Ureter (tissue), 1 donor: Measurements from ENCODE around the gene GOLGA8Q. TPM values are rescaled to one million over a fixed set of nuclear protein-coding genes. Genes with fewer than 3 reads are reported as not detected.
"Not testable (repeated sequence)": the region's sequence is repeated elsewhere in the genome, so short reads cannot be mapped to it uniquely, and the experiment has no call there.

Experiments
- DNase-seq: peaks from one replicate; pipeline ENCODE4 v3.0.0-alpha.2; 2020; ENCODE audit warnings: low spot score
- total RNA-seq: library from RNA; stranded (reverse); gene quantifications from one replicate; pipeline ENCODE4 v1.2.4, GENCODE V29; 2023
- donor health status: DM: yes; HTN: yes; CAD: no.

GOLGA8Q gene, protein sequence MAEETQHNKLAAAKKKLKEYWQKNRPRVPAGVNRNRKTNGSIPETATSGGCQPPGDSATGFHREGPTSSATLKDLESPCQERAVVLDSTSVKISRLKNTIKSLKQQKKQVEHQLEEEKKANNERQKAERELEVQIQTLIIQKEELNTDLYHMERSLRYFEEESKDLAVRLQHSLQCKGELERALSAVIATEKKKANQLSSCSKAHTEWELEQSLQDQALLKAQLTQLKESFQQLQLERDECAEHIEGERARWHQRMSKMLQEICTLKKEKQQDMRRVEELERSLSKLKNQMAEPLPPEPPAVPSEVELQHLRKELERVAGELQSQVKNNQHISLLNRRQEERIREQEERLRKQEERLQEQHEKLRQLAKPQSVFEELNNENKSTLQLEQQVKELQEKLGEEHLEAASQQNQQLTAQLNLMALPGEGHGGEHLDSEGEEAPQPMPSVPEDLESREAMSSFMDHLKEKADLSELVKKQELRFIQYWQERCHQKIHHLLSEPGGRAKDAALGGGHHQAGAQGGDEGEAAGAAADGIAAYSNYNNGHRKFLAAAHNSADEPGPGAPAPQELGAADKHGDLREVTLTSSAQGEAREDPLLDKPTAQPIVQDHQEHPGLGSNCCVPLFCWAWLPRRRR
- total RNA-seq = 2.3 TPM

DNA sequence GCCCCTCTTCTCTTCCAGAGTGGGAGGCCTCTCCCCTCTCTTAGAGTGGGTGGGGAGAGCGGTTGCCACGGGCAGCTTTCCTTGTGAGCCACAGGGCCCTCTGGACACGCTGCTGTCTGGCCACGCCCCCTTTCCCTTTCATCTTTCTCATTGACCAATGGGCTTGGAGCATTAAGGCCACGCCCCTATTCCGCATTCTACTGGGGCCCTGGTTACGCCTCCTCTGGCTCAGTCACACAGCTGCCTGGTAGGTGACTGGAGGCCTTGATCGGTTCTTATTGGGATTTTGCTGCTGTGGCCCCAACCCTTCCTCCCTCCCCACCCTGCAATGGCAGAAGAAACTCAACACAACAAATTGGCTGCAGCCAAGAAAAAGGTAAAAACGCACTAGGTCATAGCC is at the start of gene GOLGA8Q:
Gene GOLGA8Q, plus strand, starts transcription at position 301 of the 400 bp plus-strand sequence. Its CDS starts 28 bp downstream, at position 329.
- DNase-seq = not testable (repeated sequence)

DNA sequence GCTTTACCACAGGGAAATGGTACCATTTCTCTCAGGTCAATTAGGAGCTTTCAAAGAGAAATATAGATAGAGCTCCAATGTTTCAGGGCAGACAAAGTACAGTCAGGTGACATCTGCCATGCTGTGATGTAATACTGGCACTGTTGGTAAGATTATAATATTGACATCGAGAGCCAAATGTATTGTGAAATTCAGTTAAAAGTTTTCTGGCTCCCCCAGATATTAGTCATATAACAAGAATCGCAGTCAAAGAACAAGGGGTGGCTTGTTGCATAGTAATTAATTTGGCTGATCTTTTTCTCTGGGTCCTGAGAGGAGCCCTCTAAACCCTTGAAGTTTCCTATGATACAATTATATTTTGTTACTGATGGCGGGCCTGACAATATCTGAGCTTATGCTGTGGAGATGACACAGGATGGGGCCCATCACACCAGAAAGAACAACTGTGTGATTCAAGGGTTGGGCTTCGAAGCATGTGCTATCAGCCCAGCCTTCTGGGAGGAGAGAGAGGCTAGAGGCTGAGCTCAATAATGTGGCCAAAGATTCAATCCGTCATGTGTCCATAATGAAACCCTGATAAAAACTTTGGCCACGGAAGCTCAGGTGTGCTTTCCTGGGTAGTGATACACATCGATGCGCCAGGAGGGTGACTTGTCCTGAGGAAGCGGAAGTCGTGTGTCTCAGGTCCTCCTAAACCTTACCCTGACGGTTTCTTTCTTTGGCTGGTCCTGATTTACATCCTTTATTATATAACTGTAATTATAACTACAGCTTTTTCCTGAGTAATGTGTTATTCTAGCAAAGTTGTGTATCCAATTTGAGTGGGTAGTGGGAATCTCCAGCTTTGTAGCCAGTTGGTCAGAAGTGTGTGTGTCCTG is 48.7 kb upstream of the GOLGA8Q start:
- not testable (repeated sequence) for DNase-seq

DNA sequence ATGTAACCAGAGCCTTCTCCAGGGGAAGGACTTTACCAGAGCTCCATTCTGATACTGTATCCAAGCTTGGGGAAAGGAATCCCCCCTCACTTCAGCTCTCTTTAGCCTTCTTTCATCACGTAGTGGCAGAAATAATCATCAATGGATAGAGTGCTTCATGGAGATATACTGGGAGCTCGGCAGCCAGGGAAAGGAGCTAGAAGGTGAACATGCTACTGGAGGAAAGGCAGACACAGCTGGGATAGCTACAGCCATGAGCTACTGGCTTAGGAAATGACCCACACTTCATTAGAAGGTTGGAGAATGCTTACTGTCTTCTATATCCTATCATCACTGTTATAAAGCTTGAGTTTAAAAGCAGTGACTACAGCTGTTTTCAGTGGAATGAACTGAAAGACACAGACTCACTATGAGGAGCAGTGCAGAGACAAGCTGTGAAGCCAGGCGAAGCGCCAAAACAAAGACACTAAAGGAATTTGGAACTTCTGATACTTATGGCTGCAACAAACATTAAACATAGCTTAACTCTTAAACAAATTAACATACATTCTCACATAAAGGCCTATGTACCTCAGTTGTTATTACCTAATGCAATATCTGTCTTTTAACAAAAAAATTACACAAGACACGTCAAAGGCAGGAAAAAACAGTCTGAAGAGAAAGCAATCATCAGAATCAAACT is 47.5 kb upstream of the GOLGA8Q start:
- not testable (repeated sequence) for DNase-seq

DNA sequence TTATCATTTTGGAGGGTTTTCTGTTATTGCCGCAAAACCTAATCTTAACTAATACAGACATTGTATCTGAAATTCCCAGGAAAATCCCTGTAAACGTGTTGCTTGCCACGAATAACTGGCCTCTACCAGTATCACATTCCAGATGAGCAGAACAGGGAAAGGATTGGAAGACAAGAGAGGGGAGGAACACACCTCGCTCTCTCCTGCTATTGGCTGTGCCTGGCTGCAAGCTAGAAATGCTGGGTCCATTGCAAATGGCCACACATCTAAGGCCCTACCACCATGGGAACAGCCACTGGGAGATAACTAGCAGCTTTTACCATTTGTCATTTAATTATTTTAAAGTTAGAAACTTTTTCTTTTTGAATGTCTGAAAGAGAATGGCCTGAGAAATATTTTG is 37.3 kb upstream of the GOLGA8Q start:
- DNase-seq = not testable (repeated sequence)

DNA sequence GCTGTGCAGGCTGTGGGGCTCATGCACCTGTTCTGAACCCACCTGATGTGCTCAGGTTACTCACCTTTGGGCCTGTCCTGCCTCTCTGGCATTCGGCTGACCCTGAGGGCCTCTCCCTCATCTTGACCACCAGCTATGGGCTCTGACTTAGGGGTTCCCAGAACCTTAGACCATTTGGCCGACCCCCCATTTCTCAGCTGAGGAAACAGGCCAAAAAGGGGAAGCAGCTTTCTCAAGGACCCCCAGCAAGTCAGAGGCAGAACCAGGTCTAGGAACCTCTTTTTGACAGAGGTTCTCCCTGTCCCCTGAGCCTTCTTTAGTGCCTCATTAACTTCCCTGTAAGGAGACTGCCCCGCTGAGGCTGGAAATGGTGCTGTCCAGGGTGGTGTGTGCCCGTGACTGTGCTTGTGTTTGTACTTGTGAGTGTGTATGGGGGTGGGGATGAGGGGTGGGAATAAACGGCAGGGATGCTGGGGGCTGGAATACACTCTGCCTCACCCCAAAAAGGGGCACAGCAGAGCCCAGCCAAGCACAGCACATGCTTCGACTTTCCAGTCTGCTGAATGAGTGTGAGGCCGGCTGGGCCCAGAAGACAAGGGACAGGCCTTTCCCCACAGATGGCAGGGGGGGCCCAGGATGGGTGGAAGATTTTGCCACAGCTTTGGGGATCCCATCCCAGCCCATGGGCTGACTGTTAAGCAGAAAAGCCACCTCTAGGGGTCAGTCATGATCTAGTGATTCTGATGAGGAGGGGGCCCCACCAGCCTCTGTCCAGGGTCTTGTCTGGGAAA is 28.2 kb upstream of the GOLGA8Q start:
- DNase-seq = not testable (repeated sequence)

DNA sequence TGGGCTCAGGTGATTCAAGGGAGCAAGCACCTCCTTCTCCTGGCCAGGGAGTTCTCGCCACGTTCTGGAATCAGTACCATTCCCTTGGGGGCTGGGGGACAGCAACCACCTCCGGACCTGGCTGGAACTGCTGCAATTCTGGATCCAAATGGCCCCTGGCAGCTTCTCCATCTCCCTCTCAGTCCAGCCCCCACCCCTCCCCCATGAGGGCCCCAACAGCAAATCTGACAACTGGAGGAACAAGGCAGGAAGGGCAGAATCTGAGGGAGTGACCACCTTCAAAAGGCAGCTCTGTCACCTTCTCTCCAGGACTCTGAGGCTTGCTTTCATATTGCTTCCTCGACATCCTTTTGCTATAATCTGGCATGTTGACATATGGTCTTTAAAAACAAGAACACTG is 25.9 kb upstream of the GOLGA8Q start:
- not testable (repeated sequence) for DNase-seq

DNA sequence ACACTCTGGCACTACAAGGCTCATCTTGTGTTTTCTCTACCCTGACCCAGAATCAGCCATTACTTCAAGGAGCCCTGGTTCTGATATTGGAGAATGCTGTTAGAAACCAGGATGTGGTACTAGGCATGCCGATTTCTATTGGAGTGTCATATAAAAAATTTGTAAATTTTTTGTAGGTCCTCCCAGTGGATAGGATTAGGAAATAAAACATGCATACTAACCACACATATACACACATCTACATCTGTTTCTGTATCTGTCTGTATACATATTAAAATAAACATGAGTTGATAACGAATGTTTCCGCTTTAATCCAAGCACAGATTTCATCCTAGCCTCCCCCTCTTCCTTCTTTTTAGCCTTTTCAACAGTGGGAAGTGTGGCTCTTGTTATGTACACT is 22.8 kb upstream of the GOLGA8Q start:
- DNase-seq = not testable (repeated sequence)

DNA sequence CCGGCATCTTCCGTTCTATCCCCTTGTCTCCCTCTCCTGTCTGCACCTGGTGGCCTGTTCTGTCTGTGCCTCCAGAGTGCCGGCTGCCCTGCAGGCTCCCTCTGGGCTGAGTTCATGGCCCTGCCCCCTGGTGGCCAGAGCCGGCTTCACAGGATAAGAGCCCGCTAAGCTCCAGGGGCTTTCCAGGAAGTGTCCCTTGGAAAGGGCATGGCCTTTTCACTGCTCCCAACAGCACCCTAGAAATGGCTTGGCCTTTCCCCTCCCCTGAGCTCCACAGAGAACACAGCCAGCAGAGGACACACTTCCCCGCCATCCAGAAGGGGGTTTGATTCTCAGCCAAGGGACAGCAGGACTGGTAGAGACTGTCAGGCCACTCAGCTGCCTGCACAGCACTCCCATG is 15.1 kb downstream of the GOLGA8Q start:
- DNase-seq = not testable (repeated sequence)

DNA sequence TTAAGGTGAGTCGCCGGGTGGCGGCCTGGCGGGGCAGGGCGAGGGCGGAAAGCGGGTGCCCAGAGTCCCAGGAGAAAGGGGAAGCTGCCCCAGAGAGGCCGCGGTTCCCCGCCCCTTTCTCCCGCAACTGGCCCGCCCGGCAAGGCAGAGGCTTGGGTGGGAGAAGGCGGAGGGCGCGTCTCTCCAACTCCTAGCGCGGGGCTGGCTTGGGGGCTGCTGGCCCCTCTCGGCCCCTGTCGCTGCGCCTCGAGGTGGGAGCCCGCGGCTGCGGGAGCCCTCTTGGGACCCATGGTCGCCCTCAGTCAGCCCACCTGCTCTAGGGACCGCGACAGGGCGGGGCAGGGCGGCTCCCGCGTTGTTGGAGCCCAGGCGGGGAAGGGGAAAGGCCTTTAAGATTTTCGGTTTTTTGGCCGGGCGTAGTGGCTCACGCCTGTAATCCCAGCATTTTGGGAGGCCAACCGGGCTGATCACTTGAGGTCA is 21.2 kb downstream of the GOLGA8Q start:
- not testable (repeated sequence) for DNase-seq

DNA sequence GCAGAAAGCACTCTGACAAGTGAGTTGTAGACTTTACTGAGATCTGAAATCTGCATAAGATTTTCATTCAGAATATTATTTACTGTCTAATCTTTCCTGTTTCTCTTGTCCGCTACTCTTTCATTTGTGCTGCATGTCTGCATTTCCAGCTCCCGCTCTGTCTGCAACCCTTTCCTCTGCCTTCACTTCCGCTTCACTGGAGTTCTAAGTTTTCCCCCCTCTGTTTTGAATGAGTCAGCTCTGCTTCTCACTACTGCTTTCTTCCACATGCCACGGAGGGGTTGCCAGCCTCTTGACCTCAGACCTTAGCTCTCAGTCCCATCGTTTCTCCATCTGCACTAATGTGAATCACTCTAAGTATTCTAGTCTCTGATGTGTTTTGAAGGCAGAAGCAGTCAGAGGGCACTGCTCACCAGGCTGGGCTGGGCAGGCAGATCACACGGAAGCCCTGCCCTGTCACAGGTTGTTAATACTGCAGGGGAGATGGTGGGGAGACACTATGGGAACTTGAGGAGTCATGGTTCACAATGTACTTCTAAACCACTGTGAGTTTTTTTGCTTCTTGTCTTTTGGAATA is 27.6 kb downstream of the GOLGA8Q start:
- not testable (repeated sequence) for DNase-seq

DNA sequence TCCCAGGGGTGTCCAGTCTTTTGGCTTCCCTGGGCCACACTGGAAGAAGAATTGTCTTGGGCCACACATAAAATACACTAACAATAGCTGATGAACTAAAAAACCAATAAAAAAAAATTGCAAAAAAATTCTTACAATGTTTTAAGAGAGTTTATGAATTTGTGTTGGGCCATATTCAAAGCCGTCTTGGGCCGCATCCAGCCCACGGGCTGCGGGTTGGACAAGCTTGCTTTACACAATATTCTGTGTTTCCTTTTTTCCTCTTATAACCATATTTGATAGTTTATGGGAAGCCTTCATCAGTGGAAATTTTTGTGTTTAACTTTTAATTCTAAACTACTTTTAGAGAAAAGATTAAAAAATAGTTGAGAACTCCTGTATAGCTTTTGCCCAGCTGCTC is 28.9 kb downstream of the GOLGA8Q start:
- DNase-seq = not testable (repeated sequence)

DNA sequence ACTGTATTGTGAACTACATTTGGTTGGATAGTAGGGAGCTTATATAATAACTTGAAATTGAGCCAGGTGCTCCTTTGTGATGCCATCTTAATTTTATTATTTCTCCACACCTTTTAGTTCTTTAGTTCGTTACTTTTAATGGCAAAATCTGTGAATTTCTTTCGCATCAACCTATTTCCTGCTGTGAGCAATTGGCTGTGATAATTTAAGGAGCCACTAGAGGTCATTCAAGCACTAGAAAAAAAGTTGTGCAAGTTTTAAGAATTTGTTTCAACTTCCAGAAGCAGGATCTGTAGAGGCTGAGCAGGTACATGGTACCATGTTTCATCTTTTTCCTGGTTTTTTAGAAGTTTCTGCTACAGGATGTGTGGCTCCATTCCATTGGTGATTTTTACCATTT is 47.1 kb downstream of the GOLGA8Q start:
- DNase-seq = not testable (repeated sequence)

DNA sequence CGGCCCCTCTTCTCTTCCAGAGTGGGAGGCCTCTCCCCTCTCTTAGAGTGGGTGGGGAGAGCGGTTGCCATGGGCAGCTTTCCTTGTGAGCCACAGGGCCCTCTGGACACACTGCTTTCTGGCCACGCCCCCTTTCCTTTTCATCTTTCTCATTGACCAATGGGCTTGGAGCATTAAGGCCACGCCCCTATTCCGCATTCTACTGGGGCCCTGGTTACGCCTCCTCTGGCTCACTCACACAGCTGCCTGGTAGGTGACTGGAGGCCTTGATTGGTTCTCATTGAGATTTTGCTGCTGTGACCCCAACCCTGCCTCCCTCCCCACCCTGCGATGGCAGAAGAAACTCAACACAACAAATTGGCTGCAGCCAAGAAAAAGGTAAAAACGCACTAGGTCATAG is 51.9 kb downstream of the GOLGA8Q start, which contains the start of gene GOLGA8H:
Gene GOLGA8H, plus strand, starts transcription at position 233 of the 400 bp plus-strand sequence. Its CDS starts 98 bp downstream, at position 331.
- DNase-seq = not testable (repeated sequence)

Other genes with a start within 250 kb of the GOLGA8Q start
- gene CHRFAM7A, start 158.5 kb upstream of the GOLGA8Q start, total RNA-seq = 2.7 TPM
- gene GOLGA8R, start 137.8 kb upstream of the GOLGA8Q start, total RNA-seq = 9.9 TPM
- gene GOLGA8H, start 52.0 kb downstream of the GOLGA8Q start, total RNA-seq = 1.5 TPM